Naive thymus-derived CD4-positive, alpha-beta T cell (primary cell): ENCODE results near the gene DGKI. TPM values are rescaled to one million over a fixed set of nuclear protein-coding genes. Genes with fewer than 3 reads are reported as not detected.
A peak's percentile ranks its signal among the peaks of the same experiment; 100 is the strongest.
"Not testable (repeated sequence)": the region's sequence is repeated elsewhere in the genome, so short reads cannot be mapped to it uniquely, and the experiment has no call there.

Experiments
- ATAC-seq: fragments of 150-1000 bp; cut with Tn5 transposase; 2 replicates; pipeline ENCODE4 v1.10.0; 2021; ENCODE audit warnings: mild to moderate bottlenecking, moderate library complexity
- CTCF ChIA-PET: fragments of 350-600 bp; sonication (Branson Sonifier 250); formaldehyde crosslinking; loops from one replicate; lab custom pipeline; 2021; ENCODE audit warnings: antibody characterized with exemption; lab: Charles Lee
- POLR2A ChIA-PET: fragments of 350-600 bp; sonication (Branson Sonifier 250); formaldehyde crosslinking; loops from one replicate; lab custom pipeline; 2021; ENCODE audit warnings: antibody characterized with exemption, inconsistent platforms; lab: Charles Lee
- DNase-seq, 9 donors: peaks; one replicate each; pipeline versions ENCODE4 v3.0.0 to v3.0.0-alpha.2; 2020 to 2022; ENCODE audit warnings: mixed read lengths in 1 of 9
- H3K27ac ChIP-seq: one replicate; pipeline ENCODE4 v1.7.0; 2013; ENCODE audit warnings: mild to moderate bottlenecking, low read depth, low read length, moderate library complexity
- H3K27me3 ChIP-seq, 2 donors: one replicate each; pipeline ENCODE4 v1.7.0; 2013; ENCODE audit warnings: low read length in 2 of 2, mild to moderate bottlenecking in 2 of 2, moderate library complexity in 2 of 2; ENCODE audit not compliant: control insufficient read depth in 2 of 2, insufficient read depth in 2 of 2
- H3K36me3 ChIP-seq, 3 experiments: 1 replicate in 2 of 3; 2 replicates in 1 of 3; pipeline ENCODE4 v1.7.0; 2013; ENCODE audit warnings: low read length in 3 of 3, mild to moderate bottlenecking in 3 of 3, moderate library complexity in 1 of 3; ENCODE audit not compliant: insufficient read depth in 3 of 3, control insufficient read depth in 2 of 3
- H3K4me1 ChIP-seq, 2 donors: one replicate each; pipeline ENCODE4 v1.7.0; 2013; ENCODE audit warnings: low read length in 2 of 2, mild to moderate bottlenecking in 2 of 2, moderate library complexity in 1 of 2; ENCODE audit not compliant: control insufficient read depth in 2 of 2, insufficient read depth in 2 of 2
- H3K4me3 ChIP-seq: 2 replicates; pipeline ENCODE4 v1.7.0; 2013; ENCODE audit warnings: mild to moderate bottlenecking, low read length
- H3K9me3 ChIP-seq, 3 experiments: 1 replicate in 2 of 3; 2 replicates in 1 of 3; pipeline ENCODE4 v1.7.0; 2013; ENCODE audit warnings: low read length in 3 of 3; ENCODE audit not compliant: control insufficient read depth in 2 of 3
- H3K27ac Mint-ChIP-seq, 9 donors: one replicate each; pipeline ENCODE4 v1.8.0; 2020 to 2022; ENCODE audit warnings: mixed read lengths in 9 of 9, mild to moderate bottlenecking in 8 of 9, moderate library complexity in 5 of 9, inconsistent platforms in 2 of 9
- H3K27me3 Mint-ChIP-seq, 5 donors: one replicate each; pipeline ENCODE4 v1.8.0; 2021 to 2022; ENCODE audit warnings: mixed read lengths in 5 of 5, mild to moderate bottlenecking in 1 of 5
- H3K36me3 Mint-ChIP-seq, 5 donors: one replicate each; pipeline ENCODE4 v1.8.0; 2020 to 2022; ENCODE audit warnings: mixed read lengths in 5 of 5, mild to moderate bottlenecking in 3 of 5, inconsistent platforms in 1 of 5
- H3K4me1 Mint-ChIP-seq, 7 donors: one replicate each; pipeline ENCODE4 v1.8.0; 2020 to 2022; ENCODE audit warnings: mixed read lengths in 7 of 7, mild to moderate bottlenecking in 3 of 7, inconsistent platforms in 1 of 7
- H3K4me3 Mint-ChIP-seq, 10 donors: one replicate each; pipeline ENCODE4 v1.8.0; 2020 to 2022; ENCODE audit warnings: mild to moderate bottlenecking in 10 of 10, mixed read lengths in 10 of 10, moderate library complexity in 6 of 10, inconsistent platforms in 2 of 10
- H3K9me3 Mint-ChIP-seq, 11 donors: one replicate each; pipeline ENCODE4 v1.8.0; 2020 to 2022; ENCODE audit warnings: mixed read lengths in 11 of 11, mild to moderate bottlenecking in 4 of 11, inconsistent platforms in 1 of 11, moderate library complexity in 1 of 11
- intact Hi-C, 2 donors: fragments of 100-400 bp; cut with micrococcal nuclease; formaldehyde crosslinking; loops; one replicate each; pipeline ENCODE4 v1.15.1; 2023
- polyA plus RNA-seq, 2 donors: library from polyadenylated mRNA; unstranded; fragments of 300-500 nt; fragmentation: Illumina TruSeq; gene quantifications; one replicate each; pipeline ENCODE4 v1.2.3, GENCODE V29; 2021
- total RNA-seq, 6 experiments: library from RNA in 5 of 6; stranded (reverse) in 5 of 6; gene quantifications; 1 replicate in 5 of 6; 2 replicates in 1 of 6; pipeline ENCODE4 v1.2.3 and lab custom pipeline; 2021 to 2026

Gene DGKI
- total and polyA plus RNA-seq, 7 experiments from 2014 or later, result 1.3 TPM; not detected in 6

DNA sequence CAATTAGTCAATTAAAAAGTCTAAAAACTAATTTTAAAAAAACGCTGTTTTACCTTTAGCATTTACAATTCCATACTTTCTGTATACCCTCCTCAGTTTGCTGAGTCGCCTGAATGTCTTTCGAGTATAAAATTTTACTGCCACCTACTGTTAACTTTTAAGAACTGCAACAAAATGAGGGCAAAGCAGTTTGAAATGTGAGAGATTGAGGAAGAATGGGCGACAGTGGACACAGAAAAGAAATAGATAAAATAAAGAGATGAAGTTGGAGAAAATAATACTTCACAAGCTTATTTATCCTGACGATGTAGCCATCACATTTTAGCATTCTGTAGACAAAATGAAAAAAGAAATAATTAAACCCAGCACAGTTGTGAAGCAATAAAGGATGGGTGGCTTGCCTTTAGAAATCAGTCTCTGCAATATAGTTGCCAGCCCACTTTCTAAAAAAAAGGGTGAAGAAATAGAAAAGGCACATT lies 392.5 kb downstream of the DGKI start:
- Histone ChIP-seq H3K27ac (no peak overlapping the region), H3K36me3 (no peaks in the 10 kb centered on the region), H3K9me3 (no peaks in the 10 kb centered on the region), H3K4me1 (no peaks in the 10 kb centered on the region), H3K4me3 (no peak overlapping the region), H3K27me3 (no peaks in the 10 kb centered on the region)
- Mint-ChIP-seq H3K4me3 (no peak overlapping the region), H3K36me3 (no peaks in the 10 kb centered on the region), H3K4me1 (no peaks in the 10 kb centered on the region), H3K9me3 (peaks cover 0 to 1% (median 0%) of the 10 kb centered on the region in 11 donors), H3K27me3 (peaks cover 0 to 17% (median 0%) of the 10 kb centered on the region in 5 donors), H3K27ac (no peak overlapping the region)
- DNase-seq (peak in 3 of 9 donors; percentile 3 to 18 (median 13)), ATAC-seq (no peak)
- ChIA-PET POLR2A (no interaction called here), CTCF (no interaction called here)
- intact Hi-C loops, result loop anchor here in 1 of 2 donors (10.0 kb wide), 1 partner anchor 1339 kb away; no protein-coding TSS in a partner anchor

DNA sequence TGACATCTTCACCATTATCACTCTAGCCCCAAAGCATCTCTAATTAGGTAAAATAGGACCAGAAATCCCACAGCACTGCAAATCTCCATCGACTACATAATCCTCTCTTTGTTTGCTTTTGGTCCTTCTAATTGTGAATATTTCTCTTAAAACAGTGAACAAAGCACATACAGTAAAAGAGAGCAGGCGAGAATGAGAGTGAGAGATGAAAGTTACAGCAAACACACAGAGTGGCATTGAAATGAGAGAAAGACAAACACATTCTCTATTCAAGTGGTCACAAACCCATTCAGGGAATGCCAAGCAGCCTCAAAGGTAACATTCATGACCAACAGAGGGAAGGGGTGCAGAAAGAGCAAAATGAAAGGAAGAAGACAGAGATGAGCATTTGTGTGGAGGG lies 393.4 kb downstream of the DGKI start:
- Histone ChIP-seq H3K27me3 (no peaks in the 10 kb centered on the region), H3K4me3 (no peak overlapping the region), H3K36me3 (no peaks in the 10 kb centered on the region), H3K27ac (no peak overlapping the region), H3K4me1 (no peaks in the 10 kb centered on the region), H3K9me3 (no peaks in the 10 kb centered on the region)
- peaks cover 0 to 17% (median 0%) of the 10 kb centered on the region in 5 donors for H3K27me3 Mint-ChIP-seq
- H3K36me3 Mint-ChIP-seq, result no peaks in the 10 kb centered on the region
- no peaks in the 10 kb centered on the region for H3K4me1 Mint-ChIP-seq
- H3K4me3 Mint-ChIP-seq, result no peak overlapping the region
- ATAC-seq (no peak), DNase-seq (no peak)
- intact Hi-C loops, result loop anchor here in 1 of 2 donors (10.0 kb wide), 1 partner anchor 1339 kb away; no protein-coding TSS in a partner anchor
- H3K27ac Mint-ChIP-seq, result no peak overlapping the region
- H3K9me3 Mint-ChIP-seq, result peaks cover 0 to 1% (median 0%) of the 10 kb centered on the region in 11 donors
- ChIA-PET POLR2A (no interaction called here), CTCF (no interaction called here)

DNA sequence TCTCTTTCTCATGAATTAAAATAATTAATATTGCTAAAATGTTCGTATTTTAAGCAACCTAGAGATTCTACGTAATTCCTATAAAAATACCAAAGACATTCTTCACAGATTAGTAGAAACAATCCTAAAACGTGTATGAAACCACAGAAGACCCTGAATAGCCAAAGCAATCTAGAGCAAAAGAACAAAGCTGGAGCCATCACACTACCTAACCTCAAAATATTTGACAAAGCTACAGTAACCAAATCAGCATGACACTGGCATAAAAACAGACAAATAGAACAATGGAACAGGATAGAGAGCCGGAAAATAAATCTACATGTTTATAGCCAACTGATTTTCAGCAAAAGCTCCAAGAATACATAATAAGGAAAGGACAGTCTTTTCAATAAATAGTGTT lies 397.8 kb downstream of the DGKI start:
- Histone ChIP-seq H3K4me3 (no peak overlapping the region), H3K27ac (no peak overlapping the region), H3K27me3 (no peaks in the 10 kb centered on the region), H3K4me1 (no peaks in the 10 kb centered on the region), H3K36me3 (no peaks in the 10 kb centered on the region), H3K9me3 (no peaks in the 10 kb centered on the region)
- ChIA-PET POLR2A (no interaction called here), CTCF (no interaction called here)
- no peak for ATAC-seq
- intact Hi-C loops, result no loop called here
- no peak for DNase-seq
- Mint-ChIP-seq H3K36me3 (no peaks in the 10 kb centered on the region), H3K4me1 (no peaks in the 10 kb centered on the region), H3K27me3 (peaks cover 0 to 12% (median 0%) of the 10 kb centered on the region in 5 donors), H3K4me3 (no peak overlapping the region), H3K9me3 (peaks cover 0 to 1% (median 0%) of the 10 kb centered on the region in 11 donors), H3K27ac (no peak overlapping the region)

DNA sequence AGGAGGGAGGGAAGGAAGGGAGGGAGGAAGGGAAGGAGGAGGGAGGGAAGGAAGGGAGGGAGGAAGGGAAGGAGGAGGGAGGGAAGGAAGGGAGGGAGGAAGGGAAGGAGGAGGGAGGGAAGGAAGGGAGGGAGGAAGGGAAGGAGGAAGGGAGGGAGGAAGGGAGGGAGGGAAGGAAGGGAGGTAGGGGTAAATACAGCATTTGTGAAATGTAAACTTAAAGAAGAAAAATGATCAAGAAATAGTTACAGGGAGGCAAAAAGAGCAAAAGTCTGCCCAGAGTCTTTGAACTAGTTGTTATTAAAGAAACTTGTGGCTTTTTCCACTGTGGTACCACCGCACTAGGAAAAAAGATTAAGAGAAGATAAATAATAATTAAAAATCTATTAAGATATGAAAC lies 398.2 kb downstream of the DGKI start:
- CTCF ChIA-PET, H3K36me3 Mint-ChIP-seq, H3K4me3 Mint-ChIP-seq, H3K9me3 Mint-ChIP-seq, intact Hi-C loops, DNase-seq, H3K27ac ChIP-seq, H3K4me1 Mint-ChIP-seq, ATAC-seq, H3K27ac Mint-ChIP-seq, H3K9me3 ChIP-seq, H3K36me3 ChIP-seq, POLR2A ChIA-PET, H3K27me3 ChIP-seq, H3K4me1 ChIP-seq, H3K4me3 ChIP-seq: not testable (repeated sequence)
- peaks cover 0 to 12% (median 0%) of the 10 kb centered on the region in 5 donors for H3K27me3 Mint-ChIP-seq

DNA sequence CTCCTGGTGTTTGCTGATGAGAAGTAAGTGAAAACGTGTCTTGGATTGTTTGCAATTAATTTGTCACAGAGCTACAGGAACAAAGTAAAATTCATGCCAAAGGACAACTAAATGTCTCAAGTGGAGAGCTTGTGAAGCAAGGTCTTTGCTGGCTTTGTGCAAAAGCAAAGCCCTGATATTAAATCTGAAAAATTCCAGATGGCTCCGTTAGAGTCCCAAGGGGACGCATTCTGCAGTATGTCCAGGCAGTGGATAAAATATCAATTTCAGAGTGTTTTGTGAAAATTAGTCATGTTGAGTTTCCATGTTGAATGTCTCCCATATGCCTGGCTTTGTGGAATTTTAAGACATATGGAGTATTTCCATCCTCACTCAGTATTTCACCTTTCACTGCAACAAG lies 400.7 kb downstream of the DGKI start:
- Histone ChIP-seq H3K4me1 (no peaks in the 10 kb centered on the region), H3K4me3 (no peak overlapping the region), H3K27me3 (no peaks in the 10 kb centered on the region), H3K9me3 (no peaks in the 10 kb centered on the region), H3K27ac (no peak overlapping the region), H3K36me3 (no peaks in the 10 kb centered on the region)
- DNase-seq (no peak), ATAC-seq (no peak)
- no peaks in the 10 kb centered on the region for H3K36me3 Mint-ChIP-seq
- peaks cover 0 to 7% (median 5%) of the 10 kb centered on the region in 5 donors for H3K27me3 Mint-ChIP-seq
- peaks cover 0 to 5% (median 0%) of the 10 kb centered on the region in 11 donors for H3K9me3 Mint-ChIP-seq
- POLR2A ChIA-PET, result no interaction called here
- CTCF ChIA-PET, result no interaction called here
- H3K27ac Mint-ChIP-seq, result no peak overlapping the region
- intact Hi-C loops, result no loop called here
- no peak overlapping the region for H3K4me3 Mint-ChIP-seq
- H3K4me1 Mint-ChIP-seq, result no peaks in the 10 kb centered on the region

DNA sequence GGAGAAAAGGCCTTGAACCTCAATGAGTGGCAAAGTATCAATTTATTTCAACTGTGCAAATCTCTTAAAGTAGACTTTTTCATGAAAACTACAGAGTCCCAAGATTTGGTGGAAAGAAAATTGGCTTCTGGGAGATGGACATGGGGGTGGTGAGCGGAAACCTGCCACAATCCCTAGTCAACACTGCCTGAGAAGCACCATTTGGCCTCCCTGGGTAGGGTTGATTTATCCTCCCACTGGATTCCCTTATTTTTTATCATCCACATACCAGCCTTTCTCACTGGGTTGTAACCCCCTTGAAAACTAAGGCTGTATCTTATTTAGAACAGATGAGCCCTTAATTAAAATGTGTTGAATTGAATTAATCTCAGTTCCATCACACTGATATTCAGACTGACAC lies 401.5 kb downstream of the DGKI start:
- Histone ChIP-seq H3K27me3 (no peaks in the 10 kb centered on the region), H3K4me1 (no peaks in the 10 kb centered on the region), H3K9me3 (no peaks in the 10 kb centered on the region), H3K27ac (no peak overlapping the region), H3K36me3 (no peaks in the 10 kb centered on the region), H3K4me3 (no peak overlapping the region)
- intact Hi-C loops, result no loop called here
- ATAC-seq (no peak), DNase-seq (no peak)
- peaks cover 0 to 7% (median 0%) of the 10 kb centered on the region in 11 donors for H3K9me3 Mint-ChIP-seq
- no peak overlapping the region for H3K4me3 Mint-ChIP-seq
- H3K27ac Mint-ChIP-seq, result no peak overlapping the region
- H3K27me3 Mint-ChIP-seq, result peaks cover 0 to 7% (median 5%) of the 10 kb centered on the region in 5 donors
- no peaks in the 10 kb centered on the region for H3K36me3 Mint-ChIP-seq
- POLR2A ChIA-PET, result no interaction called here
- CTCF ChIA-PET, result no interaction called here
- no peaks in the 10 kb centered on the region for H3K4me1 Mint-ChIP-seq

DNA sequence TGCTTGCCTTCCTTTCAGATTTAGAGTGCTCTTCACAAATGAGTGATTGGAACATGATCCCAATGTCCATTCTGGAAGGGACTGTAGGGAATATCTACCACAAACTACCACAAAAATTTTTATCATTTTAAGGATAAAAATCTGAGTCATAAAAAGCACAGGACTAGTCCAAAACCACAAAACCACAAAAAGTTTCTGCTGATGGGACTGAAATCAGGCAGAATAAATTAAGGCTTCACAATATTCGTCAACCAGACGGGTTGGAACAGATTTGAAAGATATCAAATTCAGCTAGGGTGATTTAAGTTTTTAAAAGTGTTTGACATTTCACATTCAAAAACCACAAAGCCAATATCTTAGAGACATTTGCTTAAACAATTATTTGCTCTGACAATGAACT lies 403.2 kb downstream of the DGKI start:
- no peak overlapping the region for H3K27ac Mint-ChIP-seq
- intact Hi-C loops, result no loop called here
- no peaks in the 10 kb centered on the region for H3K4me1 Mint-ChIP-seq
- H3K9me3 ChIP-seq, result no peaks in the 10 kb centered on the region
- no peaks in the 10 kb centered on the region for H3K36me3 ChIP-seq
- ChIA-PET POLR2A (no interaction called here), CTCF (no interaction called here)
- H3K4me3 ChIP-seq, result no peak overlapping the region
- H3K36me3 Mint-ChIP-seq, result no peaks in the 10 kb centered on the region
- peaks cover 0 to 7% (median 5%) of the 10 kb centered on the region in 5 donors for H3K27me3 Mint-ChIP-seq
- H3K9me3 Mint-ChIP-seq, result peaks cover 0 to 9% (median 0%) of the 10 kb centered on the region in 11 donors
- no peaks in the 10 kb centered on the region for H3K27me3 ChIP-seq
- H3K4me1 ChIP-seq, result no peaks in the 10 kb centered on the region
- H3K27ac ChIP-seq, result no peak overlapping the region
- ATAC-seq, result no peak
- no peak for DNase-seq
- H3K4me3 Mint-ChIP-seq, result no peak overlapping the region
